T1000 (cell line): ENCODE results near the gene TMEM217.
"Not testable (repeated sequence)": the region's sequence is repeated elsewhere in the genome, so short reads cannot be mapped to it uniquely, and the experiment has no call there.

Experiments used
- DNase-seq: peaks from one replicate; lab custom pipeline; 2025; ENCODE audit warnings: mixed read lengths; lab: John Stamatoyannopoulos, UW

Gene TMEM217

DNA sequence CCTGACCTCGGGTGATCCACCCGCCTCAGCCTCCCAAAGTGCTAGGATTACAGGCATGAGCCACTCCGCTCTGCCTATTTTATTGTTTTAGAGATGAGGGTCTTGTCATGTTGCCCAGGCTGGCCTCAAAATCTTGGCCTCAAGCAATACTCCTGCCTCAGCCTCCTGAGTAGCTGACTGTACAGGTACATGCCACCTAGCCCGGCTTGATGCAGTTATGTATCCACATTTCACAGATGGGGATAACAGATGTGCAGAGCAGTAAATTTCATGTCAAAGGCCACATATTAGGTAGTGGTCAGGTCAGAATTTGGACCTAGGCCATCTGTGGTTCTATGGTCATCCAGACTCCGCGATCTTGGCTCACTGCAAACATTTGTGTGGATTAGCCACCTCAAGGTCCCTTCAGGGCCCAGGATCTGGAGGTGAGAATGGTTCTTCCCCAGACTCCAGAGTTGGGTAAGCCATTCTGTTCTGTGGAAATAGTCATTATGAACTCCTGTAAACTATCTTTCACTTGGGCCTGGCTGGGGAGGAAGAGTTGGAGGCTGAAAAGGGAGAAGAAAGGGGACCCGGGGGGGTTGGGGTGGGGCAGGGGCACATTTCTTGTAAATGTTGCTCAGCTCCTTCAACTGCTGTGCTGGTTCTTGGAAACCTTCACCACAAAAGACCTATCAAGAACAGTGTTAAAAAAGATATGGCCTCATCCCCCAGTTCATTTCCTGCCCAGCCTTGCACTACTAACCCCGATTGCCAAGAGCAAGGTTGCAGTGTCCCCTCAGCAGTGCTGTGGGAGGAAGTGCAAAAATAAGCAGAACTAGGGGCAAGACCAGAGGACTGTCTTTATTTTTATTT lies 75.0 kb downstream of the TMEM217 start:
- DNase-seq, result no peak

DNA sequence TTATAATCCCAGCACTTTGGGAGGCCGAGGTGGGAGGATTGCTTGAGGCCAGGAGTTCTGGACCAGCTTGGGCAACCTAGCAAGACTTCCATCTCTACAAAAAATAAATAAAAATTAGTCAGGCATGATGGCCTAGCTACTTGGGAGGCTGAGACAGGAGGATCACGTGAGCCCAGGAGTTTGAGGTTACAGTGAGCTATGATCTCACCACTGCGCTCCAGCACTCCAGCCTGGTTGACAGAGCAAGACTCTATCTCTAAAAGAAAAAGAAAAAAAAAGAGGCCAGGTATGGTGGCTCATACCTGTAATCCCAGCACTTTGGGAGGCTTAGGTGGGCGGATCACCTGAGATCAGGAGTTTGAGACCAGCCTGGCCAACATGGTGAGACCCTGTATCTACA lies 77.3 kb downstream of the TMEM217 start:
- DNase-seq, result not testable (repeated sequence)

DNA sequence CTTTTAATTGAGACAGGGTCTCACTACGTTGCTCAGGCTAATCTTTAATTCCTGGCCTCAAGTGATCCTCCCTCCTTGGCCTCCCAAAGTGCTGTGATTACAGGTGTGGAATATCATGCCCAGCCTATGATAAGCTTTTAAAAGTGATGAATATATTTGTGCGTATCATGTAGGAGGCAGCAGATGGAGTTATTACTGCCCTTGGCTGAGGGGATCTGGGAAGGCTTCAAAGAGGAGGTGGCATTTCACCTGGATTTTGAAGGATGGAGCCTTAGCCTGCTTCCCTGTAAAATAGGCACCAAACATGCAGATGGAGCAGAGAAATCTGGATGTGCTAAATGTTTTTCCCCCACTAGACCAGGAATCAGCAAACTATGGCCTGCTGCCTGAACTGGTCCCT lies 77.9 kb downstream of the TMEM217 start:
- no peak for DNase-seq

DNA sequence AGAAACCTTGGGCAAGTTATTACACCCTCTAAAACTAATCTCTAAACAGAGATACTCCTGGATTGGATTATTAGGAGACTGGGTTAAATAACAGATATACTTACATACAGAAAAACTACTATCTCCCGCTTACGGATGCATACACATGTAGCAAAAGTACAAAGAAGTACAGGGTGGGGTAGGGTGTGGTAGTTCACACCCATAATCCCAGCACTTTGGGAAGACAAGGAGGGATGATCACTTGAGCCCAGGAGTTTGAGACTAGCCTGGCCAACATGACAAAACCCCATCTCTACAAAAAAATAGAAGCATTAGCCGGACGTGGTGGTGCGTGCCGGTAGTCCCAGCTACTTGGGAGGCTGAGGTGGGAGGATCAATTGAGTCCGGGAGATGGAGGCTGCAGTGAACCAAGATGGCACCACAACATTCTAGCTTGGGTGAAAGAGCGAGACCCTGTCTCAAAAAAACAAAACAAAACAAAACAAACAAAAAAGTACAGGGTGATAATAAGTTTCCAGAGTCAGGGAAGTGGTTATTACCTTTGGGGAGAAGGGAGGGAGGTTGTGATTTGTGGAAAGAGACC lies 79.9 kb downstream of the TMEM217 start:
- DNase-seq, result no peak

DNA sequence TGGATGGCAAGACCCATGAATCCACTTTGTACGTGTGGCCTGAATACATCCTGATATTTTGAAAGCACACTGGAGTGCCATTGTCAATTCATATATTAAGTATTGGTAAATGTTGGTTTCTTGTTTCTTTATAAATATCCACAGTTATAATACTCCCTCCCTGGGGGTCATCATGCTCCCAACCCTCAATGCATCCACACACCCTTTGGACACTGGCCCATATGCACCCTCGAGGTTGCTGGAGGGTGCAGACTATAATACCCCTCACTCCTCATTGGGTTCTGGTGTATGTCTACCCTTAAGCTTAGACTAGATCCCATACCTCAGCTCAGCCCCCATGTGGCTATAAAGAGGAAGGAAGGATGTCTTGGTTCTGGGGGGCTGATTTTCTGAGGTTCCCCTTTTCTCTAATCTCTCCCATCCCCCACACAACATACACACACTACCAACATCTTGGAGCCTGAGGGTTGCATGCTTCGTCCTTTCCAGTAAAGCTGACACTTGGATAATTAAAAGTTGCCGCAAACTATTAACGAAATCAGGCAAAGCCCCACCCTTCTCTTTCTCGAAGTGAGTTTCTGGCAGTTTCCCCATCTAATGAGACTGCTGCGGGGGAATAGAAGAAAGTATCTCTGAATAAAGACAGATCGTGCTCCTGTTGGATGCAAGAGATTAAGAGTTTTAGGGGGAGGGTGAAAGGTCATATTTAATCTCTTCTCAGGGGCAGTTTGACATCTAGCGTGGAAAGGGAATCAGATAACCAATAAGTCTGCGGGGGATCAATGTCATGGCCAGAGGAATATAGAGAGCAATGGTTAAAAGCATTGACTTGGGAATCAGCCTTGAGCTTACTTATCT lies 80.6 kb downstream of the TMEM217 start:
- no peak for DNase-seq

DNA sequence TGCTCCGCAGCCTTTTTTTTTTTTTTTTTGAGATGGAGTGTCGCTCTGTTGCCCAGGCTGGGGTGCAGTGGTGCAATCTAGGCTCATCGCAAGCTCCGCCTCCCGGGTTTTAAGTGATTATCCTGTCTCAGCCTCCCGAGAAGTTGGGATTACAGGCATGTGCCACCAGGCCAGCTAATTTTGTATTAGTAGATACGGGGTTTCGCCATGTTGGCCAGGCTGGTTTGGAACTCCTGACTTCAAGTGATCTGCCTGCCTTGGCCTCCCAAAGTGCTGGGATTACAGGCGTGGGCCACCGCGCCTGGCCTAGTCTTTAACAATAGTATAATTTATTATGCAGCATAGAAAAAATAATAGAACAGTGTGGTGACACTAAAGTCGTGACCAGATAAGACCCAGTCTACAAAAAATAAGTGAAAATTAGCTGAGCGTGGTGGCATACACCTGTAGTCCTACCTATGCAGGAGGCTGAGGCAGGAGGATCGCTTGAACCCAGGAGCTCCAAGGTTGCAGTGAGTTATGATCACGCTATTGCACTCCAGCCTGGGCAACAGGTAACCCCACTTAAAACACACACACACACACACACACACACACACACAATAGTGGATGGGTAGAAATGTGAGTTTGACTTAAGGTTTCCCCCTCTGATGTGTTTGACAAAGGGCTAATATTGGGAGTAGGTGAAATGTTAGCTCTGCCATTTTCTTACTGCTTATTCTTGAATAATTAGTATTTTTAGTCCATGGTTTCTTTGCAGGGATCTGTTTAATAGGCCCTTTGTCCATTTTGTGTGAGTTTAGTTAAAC lies 81.5 kb downstream of the TMEM217 start:
- no peak for DNase-seq

DNA sequence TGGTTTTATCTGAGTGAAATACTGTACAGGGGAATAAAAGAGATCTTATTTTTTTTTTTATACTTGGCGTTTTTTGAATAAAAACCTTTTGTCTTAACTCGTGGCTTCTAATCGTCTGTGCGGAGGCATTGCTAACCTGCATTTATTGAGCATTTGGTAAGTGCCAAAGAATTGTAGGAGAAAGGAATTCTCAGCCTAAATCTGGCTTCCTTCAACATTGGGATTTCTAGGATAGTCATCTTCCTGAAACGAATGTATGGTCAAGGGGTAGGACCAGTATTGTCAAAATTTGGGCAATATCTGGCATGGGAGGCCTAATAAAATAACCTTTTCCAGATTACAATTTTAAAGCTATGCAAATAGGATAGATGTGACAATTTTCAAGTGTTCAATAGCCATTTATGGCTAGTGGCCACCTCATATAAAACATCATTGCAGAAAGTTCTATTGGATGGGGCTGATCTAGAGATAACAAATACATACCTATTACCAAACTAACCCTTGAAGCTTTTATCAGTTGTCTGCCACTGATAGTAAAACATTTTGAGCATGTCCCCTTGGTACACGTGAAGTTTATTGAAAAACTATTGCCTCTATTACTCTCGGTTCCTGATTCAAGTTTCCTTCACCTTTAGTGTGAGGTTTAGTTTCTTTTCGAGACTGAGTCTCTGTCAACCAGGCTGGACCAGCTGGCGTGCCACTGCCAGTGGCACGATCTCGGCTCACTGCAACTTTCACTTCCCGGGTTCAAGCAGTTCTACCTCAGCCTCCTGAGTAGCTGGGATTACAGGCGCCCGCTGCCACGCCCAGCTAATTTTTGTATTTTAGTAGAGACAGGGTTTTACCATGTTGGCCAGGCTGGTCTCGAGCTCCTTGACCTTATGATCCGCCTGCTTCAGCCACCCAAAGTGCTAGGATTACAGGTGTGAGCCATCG lies 82.3 kb downstream of the TMEM217 start:
- no peak for DNase-seq

DNA sequence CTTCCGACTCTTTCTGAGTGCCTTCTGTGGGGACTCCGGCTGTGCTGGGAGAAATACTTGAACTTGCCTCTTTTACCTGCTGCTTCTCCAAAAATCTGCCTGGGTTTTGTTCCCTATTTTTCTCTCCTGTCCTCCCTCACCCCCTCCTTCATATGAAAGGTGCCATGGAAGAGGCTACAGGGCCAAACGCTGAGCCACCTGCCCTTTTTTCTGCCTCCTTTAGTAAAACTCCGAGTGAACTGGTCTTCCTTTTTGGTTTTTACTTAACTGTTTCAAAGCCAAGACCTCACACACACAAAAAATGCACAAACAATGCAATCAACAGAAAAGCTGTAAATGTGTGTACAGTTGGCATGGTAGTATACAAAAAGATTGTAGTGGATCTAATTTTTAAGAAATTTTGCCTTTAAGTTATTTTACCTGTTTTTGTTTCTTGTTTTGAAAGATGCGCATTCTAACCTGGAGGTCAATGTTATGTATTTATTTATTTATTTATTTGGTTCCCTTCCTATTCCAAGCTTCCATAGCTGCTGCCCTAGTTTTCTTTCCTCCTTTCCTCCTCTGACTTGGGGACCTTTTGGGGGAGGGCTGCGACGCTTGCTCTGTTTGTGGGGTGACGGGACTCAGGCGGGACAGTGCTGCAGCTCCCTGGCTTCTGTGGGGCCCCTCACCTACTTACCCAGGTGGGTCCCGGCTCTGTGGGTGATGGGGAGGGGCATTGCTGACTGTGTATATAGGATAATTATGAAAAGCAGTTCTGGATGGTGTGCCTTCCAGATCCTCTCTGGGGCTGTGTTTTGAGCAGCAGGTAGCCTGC lies 83.2 kb downstream of the TMEM217 start:
- no peak for DNase-seq

DNA sequence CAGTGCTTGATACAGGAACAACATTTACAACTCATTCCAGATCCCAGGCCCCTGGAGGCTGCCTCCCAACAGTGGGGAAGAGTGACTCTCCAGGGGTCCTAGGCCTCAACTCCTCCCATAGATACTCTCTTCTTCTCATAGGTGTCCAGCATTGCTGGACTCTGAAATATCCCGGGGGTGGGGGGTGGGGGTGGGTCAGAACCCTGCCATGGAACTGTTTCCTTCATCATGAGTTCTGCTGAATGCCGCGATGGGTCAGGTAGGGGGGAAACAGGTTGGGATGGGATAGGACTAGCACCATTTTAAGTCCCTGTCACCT lies 83.8 kb downstream of the TMEM217 start:
- DNase-seq, result no peak

DNA sequence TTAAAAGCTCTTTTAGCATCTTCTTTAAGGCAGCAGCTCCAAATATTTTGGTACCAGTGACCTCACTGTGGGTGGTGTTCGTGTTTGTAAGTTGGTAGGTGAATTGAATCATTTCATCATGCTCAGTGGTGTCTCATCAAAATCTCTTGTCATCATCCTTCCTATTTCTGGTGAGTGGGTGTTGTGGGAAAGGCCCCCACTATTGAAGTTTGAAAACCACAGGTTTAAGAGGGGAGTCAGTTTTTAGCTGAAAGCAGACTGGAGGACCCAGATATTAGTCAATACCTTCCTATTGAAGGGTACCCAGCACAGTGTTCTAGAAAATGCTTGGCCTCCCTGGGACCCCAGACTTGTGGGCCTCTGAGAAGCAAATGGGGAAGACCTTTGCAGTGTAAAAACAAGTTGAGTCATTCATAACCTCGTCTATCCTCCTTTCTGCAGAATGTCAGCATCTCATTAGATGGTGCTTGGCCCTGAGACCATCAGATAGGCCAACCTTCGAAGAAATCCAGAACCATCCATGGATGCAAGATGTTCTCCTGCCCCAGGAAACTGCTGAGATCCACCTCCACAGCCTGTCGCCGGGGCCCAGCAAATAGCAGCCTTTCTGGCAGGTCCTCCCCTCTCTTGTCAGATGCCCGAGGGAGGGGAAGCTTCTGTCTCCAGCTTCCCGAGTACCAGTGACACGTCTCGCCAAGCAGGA lies 84.3 kb downstream of the TMEM217 start:
- DNase-seq, result no peak

DNA sequence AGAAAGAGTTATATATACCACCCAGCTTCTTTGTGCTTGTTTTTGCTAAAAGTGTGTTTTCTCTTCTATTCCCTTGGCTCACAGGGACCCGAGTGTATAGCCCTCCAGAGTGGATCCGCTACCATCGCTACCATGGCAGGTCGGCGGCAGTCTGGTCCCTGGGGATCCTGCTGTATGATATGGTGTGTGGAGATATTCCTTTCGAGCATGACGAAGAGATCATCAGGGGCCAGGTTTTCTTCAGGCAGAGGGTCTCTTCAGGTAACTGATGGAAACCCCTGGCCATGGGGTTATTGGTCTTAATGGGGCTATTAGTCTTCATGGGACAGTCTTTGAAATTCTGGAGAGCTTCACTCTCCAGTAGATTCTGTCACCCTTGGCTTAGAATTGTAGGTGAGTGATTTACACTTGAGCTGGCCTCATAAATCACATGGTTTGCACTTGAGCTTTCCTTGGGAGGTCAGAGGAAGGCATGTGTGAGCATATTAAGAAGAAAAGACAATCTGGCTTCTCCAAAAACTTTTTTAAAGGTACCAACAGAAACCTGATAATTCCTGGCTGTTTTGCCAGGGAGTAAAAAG lies 84.9 kb downstream of the TMEM217 start:
- DNase-seq, result no peak

DNA sequence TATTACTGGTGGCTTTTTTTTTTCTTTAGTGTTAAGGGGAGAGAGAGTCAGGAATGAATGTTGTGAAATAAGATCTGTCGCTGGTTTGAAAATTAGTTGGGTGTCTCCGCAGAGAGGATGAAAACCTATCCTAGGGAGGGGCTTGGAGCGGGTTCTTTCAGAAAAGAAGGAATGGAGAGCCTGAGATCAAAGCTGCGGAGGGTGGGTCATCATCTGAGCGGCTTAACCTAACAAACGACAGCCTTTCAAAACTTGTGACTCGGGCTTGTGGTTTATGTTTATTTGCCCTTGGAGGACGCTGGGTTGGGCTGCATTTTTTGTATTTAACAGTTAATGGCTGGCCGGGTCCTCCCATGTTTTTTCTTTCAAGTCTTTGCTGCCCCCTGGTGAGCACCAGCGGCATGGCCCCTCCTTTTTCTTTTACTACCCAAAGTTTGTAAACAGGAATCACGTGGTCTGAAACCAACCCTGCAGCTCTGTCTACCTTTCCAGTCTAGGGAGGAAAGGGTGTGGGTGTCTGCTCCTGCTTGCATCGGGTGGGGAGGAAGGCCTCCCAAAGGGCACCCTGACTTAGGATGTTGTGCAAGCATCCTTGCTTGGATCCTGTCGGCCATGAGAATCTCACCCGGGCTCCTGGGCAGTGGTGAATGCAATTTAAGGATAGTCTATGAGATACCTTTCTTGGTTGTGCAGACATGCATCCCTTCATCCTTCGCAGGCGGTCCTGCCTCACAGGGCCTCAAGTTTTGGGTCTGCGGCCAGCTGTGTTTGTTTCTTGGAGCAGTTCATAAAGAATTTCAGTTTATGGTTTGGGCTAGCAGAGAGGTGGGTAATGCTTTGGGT lies 85.8 kb downstream of the TMEM217 start:
- DNase-seq, result peak; percentile 87

DNA sequence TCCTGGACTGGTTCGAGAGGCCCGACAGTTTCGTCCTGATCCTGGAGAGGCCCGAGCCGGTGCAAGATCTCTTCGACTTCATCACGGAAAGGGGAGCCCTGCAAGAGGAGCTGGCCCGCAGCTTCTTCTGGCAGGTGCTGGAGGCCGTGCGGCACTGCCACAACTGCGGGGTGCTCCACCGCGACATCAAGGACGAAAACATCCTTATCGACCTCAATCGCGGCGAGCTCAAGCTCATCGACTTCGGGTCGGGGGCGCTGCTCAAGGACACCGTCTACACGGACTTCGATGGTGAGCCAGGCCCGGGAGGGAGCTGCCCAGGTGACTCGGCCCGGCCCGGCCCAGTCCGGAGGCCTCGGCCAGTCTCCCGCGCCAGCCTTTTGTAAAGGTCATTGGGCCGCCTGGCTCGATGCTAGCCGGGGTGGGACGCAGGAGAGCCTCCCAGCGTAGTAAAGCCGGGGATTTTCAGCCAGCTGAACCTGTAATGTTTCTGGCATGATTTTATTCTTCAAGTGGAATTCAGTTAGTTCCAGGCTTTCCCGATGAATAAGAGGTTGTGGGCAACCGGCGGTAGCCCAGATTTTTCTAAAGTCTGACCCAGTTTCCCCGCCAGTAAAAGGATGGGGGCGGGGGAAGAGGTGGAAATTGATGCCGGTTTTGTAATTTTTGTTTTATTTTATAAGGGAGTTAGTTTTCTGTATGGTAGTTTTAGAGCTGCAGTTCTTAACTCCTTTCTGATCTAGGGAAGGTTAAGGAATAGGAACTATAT lies 86.6 kb downstream of the TMEM217 start:
- DNase-seq, result no peak

DNA sequence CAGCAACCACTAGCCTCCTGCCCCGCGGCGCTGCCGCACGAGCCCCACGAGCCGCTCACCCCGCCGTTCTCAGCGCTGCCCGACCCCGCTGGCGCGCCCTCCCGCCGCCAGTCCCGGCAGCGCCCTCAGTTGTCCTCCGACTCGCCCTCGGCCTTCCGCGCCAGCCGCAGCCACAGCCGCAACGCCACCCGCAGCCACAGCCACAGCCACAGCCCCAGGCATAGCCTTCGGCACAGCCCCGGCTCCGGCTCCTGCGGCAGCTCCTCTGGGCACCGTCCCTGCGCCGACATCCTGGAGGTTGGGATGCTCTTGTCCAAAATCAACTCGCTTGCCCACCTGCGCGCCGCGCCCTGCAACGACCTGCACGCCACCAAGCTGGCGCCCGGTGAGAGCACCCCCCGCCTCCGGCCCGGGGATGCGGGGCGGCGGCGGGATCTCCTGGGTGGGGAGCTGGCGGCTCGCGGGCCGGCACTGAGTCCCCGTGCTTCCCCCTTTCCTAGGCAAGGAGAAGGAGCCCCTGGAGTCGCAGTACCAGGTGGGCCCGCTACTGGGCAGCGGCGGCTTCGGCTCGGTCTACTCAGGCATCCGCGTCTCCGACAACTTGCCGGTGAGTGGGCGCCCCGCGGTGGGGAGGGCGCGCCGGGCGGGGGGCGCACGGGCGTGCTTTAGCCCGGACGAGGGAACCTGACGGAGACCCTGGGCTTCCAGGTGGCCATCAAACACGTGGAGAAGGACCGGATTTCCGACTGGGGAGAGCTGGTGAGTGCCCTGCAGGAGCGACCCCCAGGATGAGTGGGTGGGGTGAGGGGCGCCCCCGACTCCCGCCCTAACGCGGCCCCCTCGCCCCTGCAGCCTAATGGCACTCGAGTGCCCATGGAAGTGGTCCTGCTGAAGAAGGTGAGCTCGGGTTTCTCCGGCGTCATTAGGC lies 87.4 kb downstream of the TMEM217 start:
- DNase-seq, result peak; percentile 40

DNA sequence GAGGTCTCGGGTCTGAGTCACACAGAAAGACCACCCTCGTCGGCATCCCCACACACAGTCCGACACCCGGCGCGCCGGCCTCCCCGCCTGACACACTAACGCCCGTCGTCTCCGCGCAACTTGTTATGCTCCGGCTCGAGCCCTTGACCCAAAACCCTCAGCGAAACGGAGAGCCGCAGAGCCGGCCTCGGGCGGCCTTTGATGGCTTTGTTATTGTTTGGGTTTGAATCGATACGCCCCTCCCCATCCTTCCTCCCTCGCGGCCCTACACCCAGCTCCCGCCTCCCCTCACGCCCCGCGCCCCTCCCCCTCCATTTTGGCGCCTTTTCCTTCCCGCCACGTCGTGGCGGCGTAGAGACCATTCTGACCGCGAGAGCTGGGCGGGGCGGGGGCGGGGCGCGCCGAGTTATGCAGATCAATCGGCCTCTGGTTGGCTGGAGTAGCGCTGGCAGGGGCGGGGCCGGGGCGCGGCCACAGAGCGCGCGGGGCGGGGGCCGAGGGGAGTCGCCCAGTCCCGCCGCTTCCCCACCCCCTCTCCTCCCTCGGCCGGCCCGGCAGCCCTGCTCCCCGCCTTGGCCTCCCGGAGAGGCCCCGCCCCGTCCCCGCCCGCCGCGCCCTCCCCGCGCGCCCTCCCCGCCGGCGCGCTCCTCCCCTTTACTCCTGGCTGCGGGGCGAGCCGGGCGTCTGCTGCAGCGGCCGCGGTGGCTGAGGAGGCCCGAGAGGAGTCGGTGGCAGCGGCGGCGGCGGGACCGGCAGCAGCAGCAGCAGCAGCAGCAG lies 88.3 kb downstream of the TMEM217 start, which contains the start of gene PIM1:
Gene PIM1 (plus strand): TSS at position 657 of the 777 bp plus-strand sequence. CDS start 424 bp downstream, outside the sequence.
- DNase-seq, result peak; percentile 97
